ENCODE data around the gene NIPSNAP2.
A peak's percentile ranks its signal among the peaks of the same experiment; 100 is the strongest.
"Not testable (repeated sequence)": the region's sequence is repeated elsewhere in the genome, so short reads cannot be mapped to it uniquely, and the experiment has no call there.

Gene NIPSNAP2

DNA sequence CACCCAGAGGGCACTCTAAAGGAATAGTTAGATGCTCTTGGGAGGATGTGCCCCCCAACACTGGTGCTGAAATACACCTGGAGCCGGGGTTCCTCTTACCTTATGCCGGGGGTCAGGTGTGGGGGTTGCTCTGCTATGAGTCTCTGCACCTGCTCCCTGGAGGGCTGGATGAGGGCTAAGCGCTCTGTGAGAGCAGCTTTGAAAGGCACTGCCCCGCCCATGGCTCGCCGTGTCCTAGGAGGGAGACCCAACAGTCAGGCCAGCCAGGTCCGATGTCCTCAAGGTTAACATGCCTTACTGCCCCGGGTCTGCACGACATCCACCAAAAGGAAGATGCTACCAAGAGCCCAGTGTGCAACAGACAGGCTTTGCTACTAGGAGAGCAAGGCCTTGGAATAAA, 55.1 kb downstream of the NIPSNAP2 start:
- Histone ChIP-seq H3K36me3 (ENCODE audit: control insufficient read depth, insufficient read depth, low read length) (0 out of 2 replicates have a peak, but pooled peaks cover 5% of the 10 kb centered on the region), H3K4me1 (ENCODE audit: control insufficient read depth, insufficient read depth, low read length) (no peaks in the 10 kb centered on the region), H3K27ac (ENCODE audit: low read length) (no peak overlapping the region), H3K27me3 (ENCODE audit: control insufficient read depth, insufficient read depth, low read length) (no peaks in the 10 kb centered on the region), H3K4me3 (ENCODE audit: low read length) (no peak overlapping the region), H3K9me3 (ENCODE audit: control insufficient read depth, insufficient read depth, low read length) (no peaks in the 10 kb centered on the region)
- no CpG with 5 or more reads among the region's 9 CpGs for WGBS (ENCODE audit: insufficient coverage, insufficient read length)
- no peak for DNase-seq (ENCODE audit: low read depth, low spot score)

DNA sequence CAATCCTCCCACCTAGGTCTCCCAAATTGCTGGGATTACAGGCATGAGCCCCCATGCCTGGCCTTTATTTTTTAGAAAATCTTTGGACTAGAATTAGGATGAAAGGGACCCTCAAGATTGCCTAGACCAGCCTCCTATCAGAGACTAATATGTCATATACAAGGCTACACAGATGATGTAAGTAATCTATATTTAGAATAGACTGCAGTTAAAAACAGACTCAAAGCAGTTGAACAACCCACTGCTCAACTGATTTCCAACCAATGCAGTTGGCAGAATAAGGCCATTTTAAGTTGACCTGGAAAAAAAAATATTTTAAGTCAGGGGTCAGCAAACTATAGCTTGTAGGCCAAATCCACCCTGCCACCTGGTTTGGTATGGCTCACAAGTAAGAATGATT, 59.1 kb downstream of the NIPSNAP2 start:
- Histone ChIP-seq H3K4me3 (ENCODE audit: low read length) (no peak overlapping the region), H3K36me3 (ENCODE audit: control insufficient read depth, insufficient read depth, low read length) (0 out of 2 replicates have a peak, but pooled peaks cover 4% of the 10 kb centered on the region), H3K4me1 (ENCODE audit: control insufficient read depth, insufficient read depth, low read length) (no peaks in the 10 kb centered on the region), H3K9me3 (ENCODE audit: control insufficient read depth, insufficient read depth, low read length) (no peaks in the 10 kb centered on the region), H3K27ac (ENCODE audit: low read length) (no peak overlapping the region), H3K27me3 (ENCODE audit: control insufficient read depth, insufficient read depth, low read length) (no peaks in the 10 kb centered on the region)
- no peak for DNase-seq (ENCODE audit: low read depth, low spot score)

DNA sequence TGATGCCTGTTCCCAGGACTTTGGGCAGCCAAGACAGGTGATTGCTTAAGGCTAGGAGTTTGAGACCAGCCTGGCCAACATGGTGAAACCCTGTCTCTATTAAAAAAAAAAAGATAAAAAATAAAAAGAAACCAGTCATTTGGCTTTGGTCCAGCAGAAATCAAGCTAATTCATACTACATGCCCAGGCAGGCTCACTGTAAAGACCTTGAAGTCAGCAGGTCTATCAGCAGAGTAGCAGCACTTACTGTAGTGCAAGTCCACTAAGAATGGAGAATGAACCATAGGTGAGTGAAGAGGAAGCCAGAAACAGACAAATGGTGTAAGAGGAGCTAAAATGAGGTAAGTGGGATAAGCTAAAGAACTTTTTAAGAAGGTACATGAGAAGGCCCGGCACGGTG, 62.2 kb downstream of the NIPSNAP2 start:
- Histone ChIP-seq H3K27me3 (ENCODE audit: control insufficient read depth, insufficient read depth, low read length) (no peaks in the 10 kb centered on the region), H3K4me3 (ENCODE audit: low read length) (no peak overlapping the region), H3K4me1 (ENCODE audit: control insufficient read depth, insufficient read depth, low read length) (no peaks in the 10 kb centered on the region), H3K36me3 (ENCODE audit: control insufficient read depth, insufficient read depth, low read length) (0 out of 2 replicates have a peak, but pooled peaks cover 3% of the 10 kb centered on the region), H3K9me3 (ENCODE audit: control insufficient read depth, insufficient read depth, low read length) (no peaks in the 10 kb centered on the region), H3K27ac (ENCODE audit: low read length) (no peak overlapping the region)
- DNase-seq (ENCODE audit: low read depth, low spot score) = no peak
- no CpG with 5 or more reads among the region's 2 CpGs for WGBS (ENCODE audit: insufficient coverage, insufficient read length)

DNA sequence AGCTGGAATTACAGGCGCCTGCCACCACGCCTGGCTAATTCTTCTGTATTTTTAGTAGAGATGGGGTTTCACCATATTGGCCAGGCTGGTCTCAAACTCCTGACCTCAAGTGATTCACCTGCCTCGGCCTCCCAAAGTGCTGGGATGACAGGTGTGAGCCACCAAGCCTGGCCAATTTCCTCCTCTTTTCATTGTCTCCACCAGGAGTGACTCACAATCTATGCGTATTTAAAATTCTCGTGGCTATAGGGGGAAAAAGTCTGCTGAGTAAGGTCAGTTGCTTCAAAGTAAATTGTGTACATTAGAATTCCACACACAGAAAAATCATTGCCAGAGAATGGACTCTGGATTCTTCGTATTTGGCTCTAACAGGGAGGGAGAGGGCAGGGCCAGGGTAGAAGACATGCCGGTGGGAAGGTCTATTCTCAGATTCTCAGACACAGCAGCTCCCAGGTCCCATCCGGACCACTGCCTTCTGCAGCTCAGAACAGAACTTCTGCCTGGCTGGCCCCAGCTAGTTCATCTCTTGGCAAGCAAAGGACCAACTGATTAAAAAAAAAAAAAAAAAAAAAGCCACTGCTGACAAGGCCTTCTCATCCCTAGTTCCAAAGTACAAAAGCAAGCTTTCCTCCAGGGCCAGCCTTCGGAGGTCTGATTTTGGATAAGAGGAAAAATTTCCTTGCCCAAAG, 64.7 kb downstream of the NIPSNAP2 start:
- no CpG with 5 or more reads among the region's 9 CpGs for whole genome bisulfite sequencing (ENCODE audit: insufficient coverage, insufficient read length)
- 0 out of 2 replicates have a peak, but pooled peaks cover 5% of the 10 kb centered on the region for H3K36me3 ChIP-seq (ENCODE audit: control insufficient read depth, insufficient read depth, low read length)

DNA sequence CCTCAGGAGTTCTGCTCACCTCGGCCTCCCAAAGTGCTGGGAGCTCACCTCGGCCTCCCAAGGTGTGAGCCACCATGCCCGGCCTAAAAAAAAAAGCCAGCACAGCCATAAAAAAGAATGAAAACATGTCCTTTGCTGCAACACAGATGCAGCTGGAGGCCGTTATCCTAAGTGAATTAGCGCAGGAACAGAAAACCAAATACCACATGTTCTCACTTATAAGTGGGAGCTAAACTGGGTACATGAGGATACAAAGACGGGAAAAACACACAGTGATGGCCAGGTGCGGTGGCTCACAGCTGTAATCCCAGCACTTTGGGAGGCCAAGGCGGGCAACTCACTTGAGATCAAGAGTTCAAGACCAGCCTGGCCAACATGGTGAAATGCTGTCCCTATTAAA, 66.0 kb downstream of the NIPSNAP2 start:
- DNase-seq (ENCODE audit: low read depth, low spot score) = no peak
- Histone ChIP-seq H3K36me3 (ENCODE audit: control insufficient read depth, insufficient read depth, low read length) (0 out of 2 replicates have a peak, but pooled peaks cover 5% of the 10 kb centered on the region), H3K4me3 (ENCODE audit: low read length) (no peak overlapping the region), H3K27me3 (ENCODE audit: control insufficient read depth, insufficient read depth, low read length) (no peaks in the 10 kb centered on the region), H3K27ac (ENCODE audit: low read length) (no peak overlapping the region), H3K9me3 (ENCODE audit: control insufficient read depth, insufficient read depth, low read length) (no peaks in the 10 kb centered on the region), H3K4me1 (ENCODE audit: control insufficient read depth, insufficient read depth, low read length) (no peaks in the 10 kb centered on the region)
- no CpG with 5 or more reads among the region's 8 CpGs for WGBS (ENCODE audit: insufficient coverage, insufficient read length)

More for the DNA sequence above, 64.7 kb downstream of the NIPSNAP2 start:
- Histone ChIP-seq H3K4me1 (ENCODE audit: control insufficient read depth, insufficient read depth, low read length) (no peaks in the 10 kb centered on the region), H3K9me3 (ENCODE audit: control insufficient read depth, insufficient read depth, low read length) (no peaks in the 10 kb centered on the region), H3K4me3 (ENCODE audit: low read length) (no peak overlapping the region), H3K27ac (ENCODE audit: low read length) (no peak overlapping the region), H3K27me3 (ENCODE audit: control insufficient read depth, insufficient read depth, low read length) (no peaks in the 10 kb centered on the region)
- no peak for DNase-seq (ENCODE audit: low read depth, low spot score)

DNA sequence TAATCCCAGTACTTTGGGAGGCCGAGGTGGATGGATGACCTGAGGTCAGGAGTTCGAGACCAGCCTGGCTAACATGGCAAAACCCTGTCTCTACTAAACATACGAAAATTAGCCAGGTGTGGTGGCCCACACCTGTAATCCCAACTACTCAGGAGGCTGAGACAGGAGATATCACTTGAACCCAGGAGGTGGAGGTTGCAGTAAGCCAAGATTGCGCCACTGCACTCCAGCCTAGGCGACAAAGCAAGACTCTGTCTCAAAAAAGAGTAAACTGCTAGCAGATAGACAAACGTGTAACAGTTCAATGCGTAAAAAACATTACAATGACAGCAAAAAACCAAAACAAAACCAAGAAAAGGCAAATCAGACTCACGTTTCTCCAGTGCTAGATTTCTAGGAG, 67.2 kb downstream of the NIPSNAP2 start:
- not testable (repeated sequence) for H3K27ac ChIP-seq (ENCODE audit: low read length); H3K4me1 ChIP-seq (ENCODE audit: control insufficient read depth, insufficient read depth, low read length); H3K4me3 ChIP-seq (ENCODE audit: low read length); H3K27me3 ChIP-seq (ENCODE audit: control insufficient read depth, insufficient read depth, low read length); H3K9me3 ChIP-seq (ENCODE audit: control insufficient read depth, insufficient read depth, low read length); H3K36me3 ChIP-seq (ENCODE audit: control insufficient read depth, insufficient read depth, low read length); DNase-seq (ENCODE audit: low read depth, low spot score)
- no CpG with 5 or more reads among the region's 8 CpGs for WGBS (ENCODE audit: insufficient coverage, insufficient read length)

DNA sequence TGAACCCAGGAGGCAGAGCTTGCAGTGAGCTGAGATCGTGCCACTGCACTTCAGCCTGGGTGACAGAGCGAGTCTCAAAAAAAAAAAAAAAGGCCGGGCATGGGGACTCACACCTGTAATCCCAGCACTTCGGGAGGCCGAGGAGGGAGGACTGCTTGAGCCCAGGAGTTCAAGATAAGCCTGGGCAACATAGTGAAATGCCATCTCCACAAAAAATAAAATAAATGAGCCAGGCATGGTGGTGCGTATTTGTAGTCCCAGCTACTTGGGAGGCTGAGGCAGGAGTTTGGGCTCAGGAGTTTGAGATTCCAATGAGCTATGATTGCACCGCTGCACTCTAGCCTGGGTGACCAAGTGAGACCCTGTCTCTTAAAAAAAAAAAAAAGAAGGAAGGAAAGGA, 68.2 kb downstream of the NIPSNAP2 start:
- H3K9me3 ChIP-seq (ENCODE audit: control insufficient read depth, insufficient read depth, low read length); H3K4me3 ChIP-seq (ENCODE audit: low read length); H3K27me3 ChIP-seq (ENCODE audit: control insufficient read depth, insufficient read depth, low read length); DNase-seq (ENCODE audit: low read depth, low spot score); H3K36me3 ChIP-seq (ENCODE audit: control insufficient read depth, insufficient read depth, low read length); H3K27ac ChIP-seq (ENCODE audit: low read length); H3K4me1 ChIP-seq (ENCODE audit: control insufficient read depth, insufficient read depth, low read length): not testable (repeated sequence)
- no CpG with 5 or more reads among the region's 7 CpGs for WGBS (ENCODE audit: insufficient coverage, insufficient read length)

DNA sequence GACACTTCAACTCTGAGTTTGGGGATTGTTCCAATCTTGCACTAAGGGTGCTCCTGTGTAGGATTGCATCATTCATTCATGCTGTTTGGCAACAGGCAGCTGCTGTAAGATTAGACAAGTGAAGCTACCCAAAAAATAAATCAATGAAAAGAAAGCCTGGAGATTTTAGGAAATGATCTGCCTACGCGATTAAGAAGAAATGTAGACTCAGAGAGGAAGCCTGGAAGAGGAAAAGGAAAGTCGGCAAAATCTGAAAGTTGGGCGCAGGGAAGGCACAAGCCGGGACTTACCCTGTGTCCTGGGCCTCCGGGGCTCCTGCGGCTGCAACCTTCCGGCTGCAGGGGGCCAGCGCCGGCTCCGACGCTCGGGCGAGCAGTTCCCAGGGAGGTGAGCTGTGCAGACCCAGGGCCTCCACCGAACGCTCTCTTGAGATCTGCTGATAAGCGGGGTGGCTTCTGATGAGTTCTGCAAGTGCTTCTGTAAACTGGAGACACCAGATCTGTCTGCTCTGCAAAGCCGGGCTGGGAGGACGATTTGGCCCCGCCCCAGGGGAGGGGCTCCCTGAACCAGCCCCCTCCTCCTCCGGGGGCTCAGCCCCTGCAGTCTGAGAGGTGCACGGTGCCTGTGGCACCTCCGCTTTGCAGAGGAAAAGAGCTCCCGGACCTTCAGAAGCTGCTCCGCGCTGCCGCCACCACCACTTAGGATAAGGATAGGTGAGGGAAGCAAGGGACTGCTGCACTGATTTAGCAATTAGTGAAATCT, 69.5 kb downstream of the NIPSNAP2 start:
- Histone ChIP-seq H3K4me1 (ENCODE audit: control insufficient read depth, insufficient read depth, low read length) (no peaks in the 10 kb centered on the region), H3K27me3 (ENCODE audit: control insufficient read depth, insufficient read depth, low read length) (no peaks in the 10 kb centered on the region), H3K36me3 (ENCODE audit: control insufficient read depth, insufficient read depth, low read length) (0 out of 2 replicates have a peak, but pooled peaks cover 2% of the 10 kb centered on the region), H3K4me3 (ENCODE audit: low read length) (peak overlapping the region; percentile 50; the same call in 1 of the 2 replicates), H3K27ac (ENCODE audit: low read length) (no peak overlapping the region), H3K9me3 (ENCODE audit: control insufficient read depth, insufficient read depth, low read length) (no peaks in the 10 kb centered on the region)
- WGBS (ENCODE audit: insufficient coverage, insufficient read length) = no CpG with 5 or more reads among the region's 27 CpGs
- peak; percentile 75 for DNase-seq (ENCODE audit: low read depth, low spot score)

DNA sequence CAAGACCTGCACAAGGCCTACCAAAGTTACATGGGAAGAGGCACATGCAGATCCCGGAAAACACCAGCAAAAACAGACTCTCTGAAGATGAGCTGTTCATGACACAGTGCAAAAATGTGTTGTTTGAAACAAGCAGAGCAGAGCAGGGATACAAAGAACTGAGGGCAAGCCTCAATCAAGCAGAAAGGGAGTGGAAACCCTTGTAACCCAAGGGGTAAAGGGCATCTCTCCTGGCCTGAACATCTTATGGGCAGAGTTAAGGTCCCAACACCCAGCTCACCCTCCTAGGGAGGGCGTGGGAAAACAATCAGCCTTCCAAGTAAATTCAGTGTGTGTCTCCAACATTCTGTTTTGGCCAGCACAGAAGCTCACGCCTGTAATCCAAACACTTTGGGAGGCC, 76.3 kb downstream of the NIPSNAP2 start:
- no peak overlapping the region for H3K27ac ChIP-seq (ENCODE audit: low read length)
- no peak for DNase-seq (ENCODE audit: low read depth, low spot score)
- H3K27me3 ChIP-seq (ENCODE audit: control insufficient read depth, insufficient read depth, low read length) = no peaks in the 10 kb centered on the region
- no peaks in the 10 kb centered on the region for H3K4me1 ChIP-seq (ENCODE audit: control insufficient read depth, insufficient read depth, low read length)
- no peak overlapping the region for H3K4me3 ChIP-seq (ENCODE audit: low read length)
- WGBS (ENCODE audit: insufficient coverage, insufficient read length) = no CpG with 5 or more reads among the region's 3 CpGs
- H3K36me3 ChIP-seq (ENCODE audit: control insufficient read depth, insufficient read depth, low read length) = no peaks in the 10 kb centered on the region; the same call in 1 of the 2 replicates
- no peaks in the 10 kb centered on the region for H3K9me3 ChIP-seq (ENCODE audit: control insufficient read depth, insufficient read depth, low read length)

DNA sequence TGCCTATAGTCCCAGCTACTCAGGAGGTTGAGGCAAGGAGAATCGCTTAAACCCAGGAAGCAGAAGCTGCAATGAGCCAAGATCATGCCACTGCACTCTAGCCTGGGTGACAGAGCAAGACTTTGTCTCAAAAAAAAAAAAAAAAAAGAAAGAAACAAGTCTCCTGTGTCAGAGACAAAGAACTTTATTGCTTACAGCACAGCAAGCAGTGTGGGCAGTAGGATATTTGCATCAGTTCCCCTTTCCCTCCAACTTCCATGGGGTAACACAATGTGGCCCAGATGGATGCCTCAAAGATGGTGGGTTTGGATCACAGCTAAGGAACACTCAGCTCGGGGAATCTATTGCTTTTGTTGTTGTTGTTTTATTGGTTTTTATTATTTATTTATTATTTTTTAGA, 81.4 kb downstream of the NIPSNAP2 start:
- H3K9me3 ChIP-seq (ENCODE audit: control insufficient read depth, insufficient read depth, low read length); H3K27me3 ChIP-seq (ENCODE audit: control insufficient read depth, insufficient read depth, low read length); H3K27ac ChIP-seq (ENCODE audit: low read length); H3K4me3 ChIP-seq (ENCODE audit: low read length); H3K4me1 ChIP-seq (ENCODE audit: control insufficient read depth, insufficient read depth, low read length); H3K36me3 ChIP-seq (ENCODE audit: control insufficient read depth, insufficient read depth, low read length); DNase-seq (ENCODE audit: low read depth, low spot score): not testable (repeated sequence)
- WGBS (ENCODE audit: insufficient coverage, insufficient read length) = no CpG with 5 or more reads among the region's 2 CpGs
